ENCODE results near the gene PHRF1.

PHRF1 gene

GRCh38 chr11:532527-532985 lies 43.7 kb upstream of the PHRF1 start:
- no peak overlapping the region for H3K4me3 ChIP-seq (ENCODE audit: low read depth, low read length)
- no peak for TF ChIP-seq CTCF (IDR thresholded peaks at IDR 0.05; ENCODE audit: low read depth, low read length)

GRCh38 chr11:532986-533585 lies 43.2 kb upstream of the PHRF1 start:
- no peak overlapping the region for H3K4me3 ChIP-seq (ENCODE audit: low read depth, low read length)
- no peak for TF ChIP-seq CTCF (IDR thresholded peaks at IDR 0.05; ENCODE audit: low read depth, low read length)

- peak overlapping the region; percentile 86 for H3K4me3 ChIP-seq (ENCODE audit: low read depth, low read length)
- no peak for TF ChIP-seq CTCF (IDR thresholded peaks at IDR 0.05; ENCODE audit: low read depth, low read length)
Observed at GRCh38 chr11:533586-534395, 42.5 kb upstream of the PHRF1 start.

- TF ChIP-seq CTCF (IDR thresholded peaks at IDR 0.05; ENCODE audit: low read depth, low read length), result no peak
- peak overlapping the region; percentile 86 for H3K4me3 ChIP-seq (ENCODE audit: low read depth, low read length)
Observed at GRCh38 chr11:534396-535209, 41.7 kb upstream of the PHRF1 start.

- peak overlapping the region; percentile 86 for H3K4me3 ChIP-seq (ENCODE audit: low read depth, low read length)
- no peak for TF ChIP-seq CTCF (IDR thresholded peaks at IDR 0.05; ENCODE audit: low read depth, low read length)
Observed at GRCh38 chr11:535210-535518, 41.1 kb upstream of the PHRF1 start.

- H3K4me3 ChIP-seq (ENCODE audit: low read depth, low read length), result peak within 1 kb of the TSS; percentile 86
- TF ChIP-seq CTCF (IDR thresholded peaks at IDR 0.05; ENCODE audit: low read depth, low read length), result no peak
Observed at GRCh38 chr11:535519-536454, 40.5 kb upstream of the PHRF1 start, which contains the start of gene HRAS. Gene HRAS (minus strand): TSS chr11:535576.

Data from WI38 (cell line).